Lung (tissue), 12 donors: ENCODE data around the gene NPAS3. TPM values are rescaled to one million over a fixed set of nuclear protein-coding genes. Genes with fewer than 3 reads are reported as not detected.

Experiments
- ATAC-seq: fragments of 200-7000 bp; cut with Tn5 transposase; one replicate; pipeline ENCODE4 v1.9.1; 2020; ENCODE audit warnings: moderate number of reproducible peaks; ENCODE audit not compliant: insufficient read depth, low FRiP score
- DNase-seq, 3 donors: peaks; one replicate each; pipeline ENCODE4 v3.0.0-alpha.2; 2013 to 2017
- H3K27ac ChIP-seq, 2 donors: one replicate each; pipeline ENCODE4 v1.5.1; 2013; ENCODE audit warnings: mild to moderate bottlenecking in 2 of 2, moderate library complexity in 2 of 2, control low read depth in 1 of 2, inconsistent platforms in 1 of 2, low read depth in 1 of 2, low read length in 1 of 2
- H3K27me3 ChIP-seq, 3 donors: one replicate each; pipeline ENCODE4 v1.5.1; 2013; ENCODE audit warnings: low read length in 2 of 3; ENCODE audit not compliant: control insufficient read depth in 3 of 3, insufficient read depth in 3 of 3
- H3K36me3 ChIP-seq, 4 donors: one replicate each; pipeline ENCODE4 v1.5.1; 2013; ENCODE audit warnings: low read length in 4 of 4, mild to moderate bottlenecking in 1 of 4, moderate library complexity in 1 of 4; ENCODE audit not compliant: control insufficient read depth in 4 of 4, insufficient read depth in 4 of 4
- H3K4me1 ChIP-seq, 5 donors: one replicate each; pipeline ENCODE4 v1.5.1; 2013; ENCODE audit warnings: low read length in 5 of 5, mild to moderate bottlenecking in 2 of 5, moderate library complexity in 1 of 5; ENCODE audit not compliant: control insufficient read depth in 5 of 5, insufficient read depth in 5 of 5
- H3K4me3 ChIP-seq: one replicate; pipeline ENCODE4 v1.5.1; 2013; ENCODE audit warnings: mild to moderate bottlenecking, control low read depth, moderate library complexity
- H3K9ac ChIP-seq, 2 donors: one replicate each; pipeline ENCODE4 v1.5.1; 2013; ENCODE audit warnings: low read length in 2 of 2, control low read depth in 1 of 2; ENCODE audit not compliant: insufficient read depth in 1 of 2
- H3K9me3 ChIP-seq, 4 donors: one replicate each; pipeline ENCODE4 v1.5.1; 2013; ENCODE audit warnings: low read length in 3 of 4, mild to moderate bottlenecking in 1 of 4, moderate library complexity in 1 of 4; ENCODE audit not compliant: control insufficient read depth in 4 of 4, insufficient read depth in 3 of 4
- WGBS, 2 donors: extraction: QIAGEN DNeasy Blood & Tissue Kit; methylation state at CpG; one replicate each; pipeline ENCODE4 v1.1.7; 2013; 5-methylcytosine and 5-hydroxymethylcytosine counted together
- polyA plus RNA-seq, 2 donors: library from polyadenylated mRNA; stranded (reverse); fragments of 200-250 nt; gene quantifications; one replicate each; pipeline ENCODE4 v1.2.1, GENCODE V29; 2013
- total RNA-seq, 2 donors: library from RNA; depleted of rRNA in 1 of 2; stranded (reverse); fragments of >200 nt in 1 of 2; gene quantifications; one replicate each; pipeline ENCODE4 v1.2.1, GENCODE V29; 2014 to 2021
- TF ChIP-seq, protein P1 (sequence below): IDR thresholded peaks from 2 replicates; pipeline ENCODE4 v1.5.1; 2012; ENCODE audit warnings: mild to moderate bottlenecking; ENCODE audit errors: control extremely low read depth, extremely low read depth
- donor health status: control.
- donor health status: control.
- donor health status: Bipolar disorder and iron deficiency.
- donor health status: healthy.
- donor health status: DM: yes; HTN: yes; CAD: no.

Gene NPAS3
- total and polyA plus RNA-seq, 4 donors, result 0.13 to 0.48 (median 0.33) TPM

DNA sequence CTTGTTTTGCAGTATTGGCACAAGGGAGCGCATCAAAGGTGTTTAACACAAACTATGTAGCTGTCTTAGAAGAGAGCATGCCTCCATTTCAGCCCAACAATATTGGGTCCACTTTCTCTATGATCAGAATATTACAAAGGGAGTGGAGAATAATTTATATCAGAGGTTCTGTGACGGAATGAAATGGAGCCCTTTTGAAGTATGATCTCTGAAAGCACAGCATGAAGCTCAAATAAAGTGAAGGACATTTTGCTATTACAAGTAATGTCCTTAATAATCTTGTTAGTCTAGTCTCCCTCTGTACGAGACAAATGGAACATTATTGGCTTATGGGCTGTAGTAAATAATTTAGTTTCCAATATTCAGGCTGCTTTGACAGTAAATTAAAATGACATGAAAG, 302.7 kb downstream of the NPAS3 start:
- ATAC-seq (no peak), DNase-seq (no peak)
- H3K4me1 ChIP-seq, result no peaks in the 10 kb centered on the region
- H3K9me3 ChIP-seq, result no peaks in the 10 kb centered on the region
- H3K27ac ChIP-seq, result no peak overlapping the region
- TF ChIP-seq, protein P1, sequence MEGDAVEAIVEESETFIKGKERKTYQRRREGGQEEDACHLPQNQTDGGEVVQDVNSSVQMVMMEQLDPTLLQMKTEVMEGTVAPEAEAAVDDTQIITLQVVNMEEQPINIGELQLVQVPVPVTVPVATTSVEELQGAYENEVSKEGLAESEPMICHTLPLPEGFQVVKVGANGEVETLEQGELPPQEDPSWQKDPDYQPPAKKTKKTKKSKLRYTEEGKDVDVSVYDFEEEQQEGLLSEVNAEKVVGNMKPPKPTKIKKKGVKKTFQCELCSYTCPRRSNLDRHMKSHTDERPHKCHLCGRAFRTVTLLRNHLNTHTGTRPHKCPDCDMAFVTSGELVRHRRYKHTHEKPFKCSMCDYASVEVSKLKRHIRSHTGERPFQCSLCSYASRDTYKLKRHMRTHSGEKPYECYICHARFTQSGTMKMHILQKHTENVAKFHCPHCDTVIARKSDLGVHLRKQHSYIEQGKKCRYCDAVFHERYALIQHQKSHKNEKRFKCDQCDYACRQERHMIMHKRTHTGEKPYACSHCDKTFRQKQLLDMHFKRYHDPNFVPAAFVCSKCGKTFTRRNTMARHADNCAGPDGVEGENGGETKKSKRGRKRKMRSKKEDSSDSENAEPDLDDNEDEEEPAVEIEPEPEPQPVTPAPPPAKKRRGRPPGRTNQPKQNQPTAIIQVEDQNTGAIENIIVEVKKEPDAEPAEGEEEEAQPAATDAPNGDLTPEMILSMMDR, result no peak
- H3K36me3 ChIP-seq, result no peaks in the 10 kb centered on the region
- H3K4me3 ChIP-seq, result no peak overlapping the region
- WGBS, 2 donors, result 89 to 91% methylated on average over 3 of the region's 3 CpGs
- no peak overlapping the region for H3K9ac ChIP-seq
- peaks cover 0 to 2% (median 0%) of the 10 kb centered on the region in 3 donors for H3K27me3 ChIP-seq

DNA sequence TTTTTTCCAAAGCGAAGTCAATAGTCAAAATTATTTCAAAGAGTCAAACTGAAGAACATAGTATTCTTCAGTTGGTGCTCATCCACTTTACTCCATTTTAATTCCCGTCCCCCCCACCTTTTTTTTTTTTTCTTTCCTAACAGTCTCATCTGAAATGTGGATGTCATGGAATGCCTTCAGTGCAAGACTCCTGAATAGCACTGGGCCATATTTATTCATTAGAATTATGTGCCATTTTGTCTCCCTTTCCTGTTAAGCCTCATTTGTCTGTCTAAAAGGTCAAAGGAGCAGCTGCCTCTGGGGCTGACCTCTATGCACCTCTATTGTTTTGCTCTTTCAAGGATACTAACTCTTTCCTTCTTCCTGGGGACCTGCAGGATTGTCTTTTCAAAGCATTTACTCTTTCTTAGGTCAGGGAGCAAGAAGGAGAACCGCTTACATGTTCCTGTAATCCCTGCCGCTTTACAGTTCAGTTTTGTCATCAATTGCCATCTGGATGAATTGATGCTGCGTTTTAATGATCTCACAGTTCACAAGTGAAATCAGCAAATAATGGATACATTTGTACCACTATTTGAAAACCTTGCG, 310.6 kb downstream of the NPAS3 start:
- Histone ChIP-seq H3K4me1 (peaks cover 0 to 4% (median 0%) of the 10 kb centered on the region in 5 donors), H3K9me3 (no peaks in the 10 kb centered on the region), H3K36me3 (no peaks in the 10 kb centered on the region), H3K4me3 (no peak overlapping the region), H3K27ac (no peak overlapping the region), H3K9ac (no peak overlapping the region), H3K27me3 (peaks cover 0 to 8% (median 5%) of the 10 kb centered on the region in 3 donors)
- 80 to 81% methylated on average over 6 of the region's 6 CpGs for WGBS, 2 donors
- TF ChIP-seq, protein P1, result no peak
- DNase-seq (no peak), ATAC-seq (no peak)

DNA sequence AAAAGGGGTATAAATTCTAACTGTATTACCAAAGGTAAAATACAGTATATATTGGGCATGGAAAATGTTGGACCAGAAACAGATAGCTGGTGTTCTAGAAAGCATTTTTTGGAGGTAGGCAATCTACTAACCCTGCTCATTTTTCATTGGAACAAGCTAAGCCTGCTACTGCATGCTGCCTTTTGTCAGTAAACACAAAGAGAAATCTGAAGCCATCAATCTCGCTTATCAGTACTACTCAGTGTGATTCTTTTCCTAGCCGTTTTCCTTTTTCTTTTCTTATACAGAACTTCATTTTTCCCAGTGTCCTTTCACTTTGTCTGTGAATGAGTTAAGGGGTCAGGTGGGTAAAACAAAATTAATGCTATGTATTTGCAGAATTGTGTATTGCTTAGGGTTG, 312.3 kb downstream of the NPAS3 start:
- TF ChIP-seq, protein P1, result no peak
- Histone ChIP-seq H3K4me3 (no peak overlapping the region), H3K9me3 (no peaks in the 10 kb centered on the region), H3K9ac (no peak overlapping the region), H3K4me1 (peaks cover 0 to 11% (median 0%) of the 10 kb centered on the region in 5 donors), H3K27me3 (peaks cover 0 to 8% (median 5%) of the 10 kb centered on the region in 3 donors), H3K27ac (no peak overlapping the region), H3K36me3 (no peaks in the 10 kb centered on the region)
- WGBS, 2 donors, result 23 to 45% methylated on average over 2 of the region's 2 CpGs
- DNase-seq, result no peak
- ATAC-seq, result no peak

DNA sequence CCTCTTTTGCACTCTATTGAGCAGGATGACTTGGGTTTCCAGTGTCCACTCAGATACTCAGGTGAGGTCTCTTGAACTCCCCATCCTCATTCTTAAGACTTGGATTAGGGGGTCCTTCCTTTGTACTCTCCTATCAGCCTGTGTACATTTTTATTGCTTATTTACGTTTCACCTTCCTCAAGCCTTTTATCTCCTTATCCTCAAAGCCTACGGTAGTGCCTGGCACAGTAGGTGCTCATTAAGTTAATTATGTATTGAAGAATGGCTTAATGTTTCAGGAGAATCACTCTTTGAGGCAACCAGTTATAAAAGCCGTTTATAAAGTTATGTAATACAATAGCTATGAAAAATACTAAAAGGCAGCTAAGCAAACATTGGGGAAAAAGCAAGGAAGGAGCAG, 315.7 kb downstream of the NPAS3 start:
- H3K9me3 ChIP-seq, result no peaks in the 10 kb centered on the region
- TF ChIP-seq, protein P1, result no peak
- no peak overlapping the region for H3K4me3 ChIP-seq
- H3K4me1 ChIP-seq, result peaks cover 0 to 11% (median 0%) of the 10 kb centered on the region in 5 donors
- peaks cover 0 to 5% (median 4%) of the 10 kb centered on the region in 3 donors for H3K27me3 ChIP-seq
- no peak for DNase-seq
- H3K27ac ChIP-seq, result no peak overlapping the region
- no peaks in the 10 kb centered on the region for H3K36me3 ChIP-seq
- 56 to 72% methylated on average over 3 of the region's 3 CpGs for WGBS, 2 donors
- H3K9ac ChIP-seq, result no peak overlapping the region
- no peak for ATAC-seq
